GM23338 (cell line): ENCODE data around the gene ESPL1. TPM values are rescaled to one million over a fixed set of nuclear protein-coding genes. Genes with fewer than 3 reads are reported as not detected.

Source experiments
- ATAC-seq: fragments of 200-7000 bp; cut with Tn5 transposase; 3 replicates; pipeline ENCODE4 v1.9.1; 2020
- DNase-seq: peaks from one replicate; pipeline ENCODE4 v3.0.0-alpha.2; 2015; ENCODE audit warnings: low spot score
- H2AFZ ChIP-seq: fragments of 200-600 bp; sonication (generic); 2 replicates; pipeline ENCODE4 v1.8.0; 2016; ENCODE audit warnings: antibody characterized with exemption, mild to moderate bottlenecking, moderate library complexity
- H3F3A ChIP-seq: fragments of 200-600 bp; sonication (generic); replicated peaks from 2 replicates; pipeline ENCODE4 v1.8.0; 2017; ENCODE audit warnings: antibody characterized with exemption, mixed run types, low read depth
- H3K27ac ChIP-seq: fragments of 200-600 bp; sonication (generic); 2 replicates; pipeline ENCODE4 v1.6.1; 2016; ENCODE audit warnings: low read depth
- H3K27me3 ChIP-seq: fragments of 200-600 bp; sonication (generic); 2 replicates; pipeline ENCODE4 v1.8.0; 2016; ENCODE audit warnings: mild to moderate bottlenecking, mixed run types, moderate library complexity; ENCODE audit not compliant: insufficient read depth
- H3K36me3 ChIP-seq: fragments of 200-600 bp; sonication (generic); 2 replicates; pipeline ENCODE4 v1.8.0; 2016; ENCODE audit warnings: mild to moderate bottlenecking; ENCODE audit not compliant: insufficient read depth
- H3K4me1 ChIP-seq: fragments of 200-600 bp; sonication (generic); 2 replicates; pipeline ENCODE4 v1.8.0; 2016; ENCODE audit warnings: mild to moderate bottlenecking, moderate library complexity; ENCODE audit not compliant: insufficient read depth
- H3K4me2 ChIP-seq: fragments of 200-600 bp; sonication (generic); 2 replicates; pipeline ENCODE4 v1.7.1; 2017; ENCODE audit warnings: mixed run types
- H3K4me3 ChIP-seq: fragments of 200-600 bp; sonication (generic); 2 replicates; pipeline ENCODE4 v1.6.1; 2016; ENCODE audit warnings: mixed run types
- H3K79me2 ChIP-seq: fragments of 200-600 bp; sonication (generic); replicated peaks from 2 replicates; pipeline ENCODE4 v1.8.0; 2017; ENCODE audit warnings: mild to moderate bottlenecking; ENCODE audit not compliant: insufficient read depth
- H3K9me2 ChIP-seq: fragments of 200-600 bp; sonication (generic); 2 replicates; pipeline ENCODE4 v1.8.0; 2017; ENCODE audit not compliant: insufficient read depth
- H4K20me1 ChIP-seq: fragments of 200-600 bp; sonication (generic); replicated peaks from 2 replicates; pipeline ENCODE4 v1.8.0; 2017; ENCODE audit warnings: mild to moderate bottlenecking; ENCODE audit not compliant: insufficient read depth
- H3K27ac Mint-ChIP-seq: 2 replicates; pipeline ENCODE4 v1.8.0; 2020; ENCODE audit warnings: inconsistent platforms, mild to moderate bottlenecking, moderate library complexity, mixed read lengths
- H3K27me3 Mint-ChIP-seq: 3 replicates; pipeline ENCODE4 v1.8.0; 2022; ENCODE audit warnings: low read depth, mild to moderate bottlenecking, moderate library complexity, mixed read lengths, inconsistent platforms; ENCODE audit not compliant: insufficient read depth, poor library complexity
- H3K36me3 Mint-ChIP-seq: 3 replicates; pipeline ENCODE4 v1.8.0; 2021; ENCODE audit warnings: low read depth, mild to moderate bottlenecking, inconsistent platforms, moderate library complexity, mixed read lengths
- H3K4me1 Mint-ChIP-seq: 3 replicates; pipeline ENCODE4 v1.8.0; 2020; ENCODE audit warnings: mild to moderate bottlenecking, inconsistent platforms, mixed read lengths
- H3K4me3 Mint-ChIP-seq: 3 replicates; pipeline ENCODE4 v1.8.0; 2021; ENCODE audit warnings: moderate library complexity, mild to moderate bottlenecking, inconsistent platforms, mixed read lengths
- H3K9me3 Mint-ChIP-seq: 3 replicates; pipeline ENCODE4 v1.8.0; 2020; ENCODE audit warnings: moderate library complexity, mild to moderate bottlenecking, inconsistent platforms, mixed read lengths
- CREB1 ChIP-seq: fragments of 250-450 bp; sonication (Bioruptor Pico); IDR thresholded peaks from 2 replicates; pipeline ENCODE4 v1.5.0; 2020; ENCODE audit warnings: low read depth, mild to moderate bottlenecking, moderate library complexity
- EZH2 ChIP-seq: fragments of 200-600 bp; sonication (generic); IDR thresholded peaks from one replicate; pipeline ENCODE4 v1.8.0; 2017; ENCODE audit warnings: antibody characterized with exemption, mild to moderate bottlenecking, low read depth; ENCODE audit not compliant: unreplicated experiment
- JUNB ChIP-seq: IDR thresholded peaks from one replicate; pipeline ENCODE4 v1.6.1; 2016; ENCODE audit warnings: antibody characterized with exemption; ENCODE audit not compliant: unreplicated experiment
- POLR2AphosphoS5 ChIP-seq: IDR thresholded peaks from 2 replicates; pipeline ENCODE4 v1.6.1; 2016; ENCODE audit warnings: antibody characterized with exemption, low read depth
- ZNF114 ChIP-seq: fragments of 250-450 bp; sonication (Bioruptor Pico); IDR thresholded peaks from 2 replicates; pipeline ENCODE4 v1.5.0; 2020; ENCODE audit warnings: mild to moderate bottlenecking, moderate library complexity
- polyA plus RNA-seq: library from polyadenylated mRNA; unstranded; fragments of >200 nt; fragmentation: Nextera tagmentation; extraction: Ambion mirVana; gene quantifications from 2 replicates; pipeline ENCODE4 v1.2.1, GENCODE V29; 2016
- total RNA-seq: library from RNA; depleted of rRNA; stranded (reverse); fragments of >200 nt; shearing (Covaris generic); gene quantifications from 2 replicates; pipeline ENCODE4 v1.2.3, GENCODE V29; 2014
- TF ChIP-seq, protein P1 (sequence below): IDR thresholded peaks from 2 replicates; pipeline ENCODE4 v1.6.1; 2016; ENCODE audit warnings: antibody characterized with exemption
- TF ChIP-seq, protein P2 (sequence below), 2 experiments: fragments of 200-600 bp in 1 of 2; sonication (generic) in 1 of 2; conservative IDR thresholded peaks; 2 replicates each; pipeline versions ENCODE4 v1.5.1 to v1.6.1; 2016 to 2017; ENCODE audit warnings: antibody characterized with exemption in 2 of 2, low read depth in 2 of 2, mild to moderate bottlenecking in 2 of 2, moderate library complexity in 1 of 2
- TF ChIP-seq, protein P3 (sequence below): IDR thresholded peaks from one replicate; pipeline ENCODE4 v1.6.1; 2018; ENCODE audit warnings: antibody characterized with exemption; ENCODE audit not compliant: unreplicated experiment

ESPL1 gene
- total and polyA plus RNA-seq, 2 experiments from 2014 or later, result 13.2 to 56.5 TPM

DNA sequence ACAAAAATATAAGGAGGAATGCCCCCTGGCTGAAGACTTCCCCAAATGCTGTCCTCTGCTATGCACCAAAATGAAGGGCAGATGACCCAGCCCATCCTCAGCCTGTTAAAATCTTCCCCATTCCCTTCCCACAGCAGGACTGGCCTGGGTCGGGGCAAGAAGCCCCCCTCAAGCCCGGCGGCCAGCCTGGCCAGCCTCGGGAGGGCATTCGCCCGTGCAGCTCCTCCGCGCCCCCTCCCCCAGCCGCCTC is 36.5 kb upstream of the ESPL1 start:
- Histone ChIP-seq H4K20me1 (no peaks in the 10 kb centered on the region), H3K4me3 (peak overlapping the region; percentile 84), H3K4me2 (peak overlapping the region; percentile 92), H2AFZ (peak overlapping the region; percentile 87), H3K27ac (no peak overlapping the region), H3K27me3 (no peaks in the 10 kb centered on the region), H3K79me2 (peaks cover 4% of the 10 kb centered on the region; the same call in 1 of the 2 replicates), H3K4me1 (peaks cover 67% of the 10 kb centered on the region), H3K9me2 (no peaks in the 10 kb centered on the region), H3K36me3 (no peaks in the 10 kb centered on the region), H3F3A (peaks cover 15% of the 10 kb centered on the region; the same call in 1 of the 2 replicates)
- DNase-seq (no peak), ATAC-seq (no peak)
- H3K9me3 Mint-ChIP-seq, result no peaks in the 10 kb centered on the region
- H3K27me3 Mint-ChIP-seq, result peaks cover 22% of the 10 kb centered on the region
- TF ChIP-seq, protein P1, sequence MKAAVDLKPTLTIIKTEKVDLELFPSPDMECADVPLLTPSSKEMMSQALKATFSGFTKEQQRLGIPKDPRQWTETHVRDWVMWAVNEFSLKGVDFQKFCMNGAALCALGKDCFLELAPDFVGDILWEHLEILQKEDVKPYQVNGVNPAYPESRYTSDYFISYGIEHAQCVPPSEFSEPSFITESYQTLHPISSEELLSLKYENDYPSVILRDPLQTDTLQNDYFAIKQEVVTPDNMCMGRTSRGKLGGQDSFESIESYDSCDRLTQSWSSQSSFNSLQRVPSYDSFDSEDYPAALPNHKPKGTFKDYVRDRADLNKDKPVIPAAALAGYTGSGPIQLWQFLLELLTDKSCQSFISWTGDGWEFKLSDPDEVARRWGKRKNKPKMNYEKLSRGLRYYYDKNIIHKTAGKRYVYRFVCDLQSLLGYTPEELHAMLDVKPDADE, result no peak
- TF ChIP-seq, protein P2, sequence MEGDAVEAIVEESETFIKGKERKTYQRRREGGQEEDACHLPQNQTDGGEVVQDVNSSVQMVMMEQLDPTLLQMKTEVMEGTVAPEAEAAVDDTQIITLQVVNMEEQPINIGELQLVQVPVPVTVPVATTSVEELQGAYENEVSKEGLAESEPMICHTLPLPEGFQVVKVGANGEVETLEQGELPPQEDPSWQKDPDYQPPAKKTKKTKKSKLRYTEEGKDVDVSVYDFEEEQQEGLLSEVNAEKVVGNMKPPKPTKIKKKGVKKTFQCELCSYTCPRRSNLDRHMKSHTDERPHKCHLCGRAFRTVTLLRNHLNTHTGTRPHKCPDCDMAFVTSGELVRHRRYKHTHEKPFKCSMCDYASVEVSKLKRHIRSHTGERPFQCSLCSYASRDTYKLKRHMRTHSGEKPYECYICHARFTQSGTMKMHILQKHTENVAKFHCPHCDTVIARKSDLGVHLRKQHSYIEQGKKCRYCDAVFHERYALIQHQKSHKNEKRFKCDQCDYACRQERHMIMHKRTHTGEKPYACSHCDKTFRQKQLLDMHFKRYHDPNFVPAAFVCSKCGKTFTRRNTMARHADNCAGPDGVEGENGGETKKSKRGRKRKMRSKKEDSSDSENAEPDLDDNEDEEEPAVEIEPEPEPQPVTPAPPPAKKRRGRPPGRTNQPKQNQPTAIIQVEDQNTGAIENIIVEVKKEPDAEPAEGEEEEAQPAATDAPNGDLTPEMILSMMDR (conservative IDR thresholded peaks at IDR 0.05; ENCODE audit: low read depth in 2 of 2), result 0 out of 4 replicates have a peak, but pooled peaks of 1 of the 2 experiments have one; percentile 14
- TF ChIP-seq POLR2AphosphoS5, result 0 out of 2 replicates have a peak, but pooled peaks have one; percentile 23
- H3K27ac Mint-ChIP-seq, result no peak overlapping the region
- peaks cover 68% of the 10 kb centered on the region for H3K4me1 Mint-ChIP-seq
- peaks cover 5% of the 10 kb centered on the region for H3K36me3 Mint-ChIP-seq
- H3K4me3 Mint-ChIP-seq, result peak overlapping the region; percentile 82

DNA sequence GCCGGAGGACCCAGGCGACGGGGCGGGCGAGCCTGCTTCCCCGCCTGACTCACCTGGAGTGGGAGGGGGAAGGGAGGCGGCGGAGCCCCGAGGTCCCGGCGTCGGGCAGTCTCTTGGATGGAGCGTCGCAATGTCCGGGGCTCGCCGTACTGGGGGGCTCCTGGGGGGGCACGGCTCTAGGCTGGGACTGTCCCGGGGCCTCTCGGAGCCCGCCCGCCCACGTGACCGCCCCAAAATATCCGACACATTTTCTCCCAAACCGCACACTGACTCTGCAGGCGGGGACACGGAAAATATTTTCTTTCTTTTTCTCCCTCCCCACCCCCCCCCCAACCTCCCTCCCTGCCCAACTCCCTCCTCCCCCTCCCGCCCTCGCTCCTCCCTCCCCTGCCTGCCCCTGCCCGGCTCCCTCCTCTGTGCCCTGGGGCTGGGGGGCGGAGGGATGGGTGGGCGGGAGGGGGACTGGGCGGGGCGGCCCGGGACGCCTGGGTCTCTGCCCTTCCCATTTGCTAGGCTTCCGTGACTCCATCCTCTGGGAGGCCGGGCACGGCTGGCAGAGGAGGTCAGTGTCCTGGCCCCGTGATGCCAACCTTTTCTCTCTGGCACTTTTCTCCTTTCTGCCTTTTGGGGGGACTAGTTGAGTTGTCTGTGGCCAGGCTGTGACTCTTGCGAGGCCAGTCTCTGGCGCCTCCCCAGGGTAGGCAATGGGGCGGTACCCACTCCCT is 36.0 kb upstream of the ESPL1 start, which contains the start of gene RARG:
TSS of gene RARG (minus strand) at position 289 of the 725 bp plus-strand sequence. CDS start 4,664 bp downstream, outside the sequence.
- Histone ChIP-seq H3K4me2 (peak within 1 kb of the TSS; percentile 93), H3K9me2 (no peaks in the 10 kb centered on the region), H3F3A (peaks cover 15% of the 10 kb centered on the region; the same call in 1 of the 2 replicates), H2AFZ (peak within 1 kb of the TSS; percentile 87), H3K36me3 (no peaks in the 10 kb centered on the region), H3K4me1 (peaks cover 68% of the 10 kb centered on the region), H4K20me1 (no peaks in the 10 kb centered on the region), H3K4me3 (peak within 1 kb of the TSS; percentile 84), H3K27me3 (no peaks in the 10 kb centered on the region), H3K79me2 (peaks cover 4% of the 10 kb centered on the region; the same call in 1 of the 2 replicates), H3K27ac (peak within 1 kb of the TSS; percentile 74; the same call in 1 of the 2 replicates)
- Mint-ChIP-seq H3K27me3 (peaks cover 22% of the 10 kb centered on the region), H3K27ac (peak within 1 kb of the TSS; percentile 59; the same call in 1 of the 2 replicates), H3K36me3 (peaks cover 1% of the 10 kb centered on the region), H3K4me3 (peak within 1 kb of the TSS; percentile 82), H3K9me3 (no peaks in the 10 kb centered on the region), H3K4me1 (peaks cover 69% of the 10 kb centered on the region)
- DNase-seq (peak; percentile 77), ATAC-seq (peak; percentile 26)
- no peak for TF ChIP-seq JUNB
- TF ChIP-seq ZNF114 (CRISPR knock-in tag), result no peak
- TF ChIP-seq, protein P2 (conservative IDR thresholded peaks at IDR 0.05; ENCODE audit: low read depth in 2 of 2), result no peak; a peak in 1 of 4 replicates
- no peak for TF ChIP-seq EZH2
- TF ChIP-seq, protein P1, result no peak
- TF ChIP-seq POLR2AphosphoS5, result no peak
- TF ChIP-seq, protein P3, sequence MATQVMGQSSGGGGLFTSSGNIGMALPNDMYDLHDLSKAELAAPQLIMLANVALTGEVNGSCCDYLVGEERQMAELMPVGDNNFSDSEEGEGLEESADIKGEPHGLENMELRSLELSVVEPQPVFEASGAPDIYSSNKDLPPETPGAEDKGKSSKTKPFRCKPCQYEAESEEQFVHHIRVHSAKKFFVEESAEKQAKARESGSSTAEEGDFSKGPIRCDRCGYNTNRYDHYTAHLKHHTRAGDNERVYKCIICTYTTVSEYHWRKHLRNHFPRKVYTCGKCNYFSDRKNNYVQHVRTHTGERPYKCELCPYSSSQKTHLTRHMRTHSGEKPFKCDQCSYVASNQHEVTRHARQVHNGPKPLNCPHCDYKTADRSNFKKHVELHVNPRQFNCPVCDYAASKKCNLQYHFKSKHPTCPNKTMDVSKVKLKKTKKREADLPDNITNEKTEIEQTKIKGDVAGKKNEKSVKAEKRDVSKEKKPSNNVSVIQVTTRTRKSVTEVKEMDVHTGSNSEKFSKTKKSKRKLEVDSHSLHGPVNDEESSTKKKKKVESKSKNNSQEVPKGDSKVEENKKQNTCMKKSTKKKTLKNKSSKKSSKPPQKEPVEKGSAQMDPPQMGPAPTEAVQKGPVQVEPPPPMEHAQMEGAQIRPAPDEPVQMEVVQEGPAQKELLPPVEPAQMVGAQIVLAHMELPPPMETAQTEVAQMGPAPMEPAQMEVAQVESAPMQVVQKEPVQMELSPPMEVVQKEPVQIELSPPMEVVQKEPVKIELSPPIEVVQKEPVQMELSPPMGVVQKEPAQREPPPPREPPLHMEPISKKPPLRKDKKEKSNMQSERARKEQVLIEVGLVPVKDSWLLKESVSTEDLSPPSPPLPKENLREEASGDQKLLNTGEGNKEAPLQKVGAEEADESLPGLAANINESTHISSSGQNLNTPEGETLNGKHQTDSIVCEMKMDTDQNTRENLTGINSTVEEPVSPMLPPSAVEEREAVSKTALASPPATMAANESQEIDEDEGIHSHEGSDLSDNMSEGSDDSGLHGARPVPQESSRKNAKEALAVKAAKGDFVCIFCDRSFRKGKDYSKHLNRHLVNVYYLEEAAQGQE, result no peak
- TF ChIP-seq CREB1 (CRISPR knock-in tag), result no peak
